Measurements from ENCODE around the gene SIK3.
"Not testable (repeated sequence)": the region's sequence is repeated elsewhere in the genome, so short reads cannot be mapped to it uniquely, and the experiment has no call there.

The SIK3 gene

DNA sequence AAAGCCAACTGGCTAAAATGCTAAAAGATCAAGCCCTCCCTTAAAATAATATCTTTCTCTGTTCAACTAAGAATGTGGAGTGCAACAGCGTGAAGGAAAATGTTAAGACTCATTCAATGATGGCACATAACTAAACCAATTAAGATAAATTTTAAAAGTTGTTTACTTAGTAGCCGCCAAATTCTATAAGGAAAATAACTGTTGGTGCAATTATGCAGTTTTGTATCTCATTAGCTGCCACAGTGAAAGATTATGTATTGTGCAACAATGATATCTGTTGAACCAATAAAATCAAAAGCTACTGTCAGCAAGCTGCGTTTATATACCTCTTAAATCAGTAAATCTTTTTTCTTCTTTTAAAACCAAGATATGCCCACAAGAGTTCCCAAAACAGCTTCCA is 55.5 kb downstream of the SIK3 start:
- DNase-seq = no peak

DNA sequence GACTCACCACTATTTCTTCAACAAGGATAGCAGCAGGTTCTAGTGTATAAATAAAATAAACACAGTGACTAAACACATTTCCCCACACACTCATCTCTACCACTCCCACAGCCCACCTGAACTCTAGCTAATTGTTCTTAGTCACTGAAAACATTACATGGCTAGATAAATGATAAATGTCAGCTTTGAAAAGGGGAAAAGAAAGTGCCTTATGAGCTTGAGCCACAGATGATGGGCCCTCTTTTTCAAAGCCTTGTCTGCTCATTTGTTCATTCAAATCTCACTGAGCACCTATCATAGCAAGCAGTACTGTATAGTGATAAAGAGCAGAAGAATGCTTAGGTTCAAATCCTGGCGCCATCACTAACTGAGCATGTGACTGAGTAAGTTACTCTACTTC is 58.3 kb downstream of the SIK3 start:
- DNase-seq = no peak

DNA sequence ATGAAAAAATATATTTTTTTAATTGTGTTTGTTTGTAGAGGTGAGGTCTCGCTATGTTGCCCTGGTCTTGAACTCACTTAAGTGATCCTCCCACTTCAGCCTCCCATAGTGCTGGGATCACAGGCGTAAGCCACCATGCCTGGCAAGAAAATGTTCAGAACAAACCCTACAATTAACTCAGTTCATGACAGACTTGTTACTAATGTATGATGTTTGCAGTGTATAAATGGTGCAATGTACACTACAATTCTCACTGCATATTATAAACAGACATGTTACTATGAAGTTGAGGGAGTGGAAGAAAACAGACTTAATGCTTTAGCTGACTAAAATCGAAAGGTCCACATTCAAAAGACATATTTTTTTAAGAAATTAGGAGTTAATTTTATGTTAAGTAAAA is 59.0 kb downstream of the SIK3 start:
- DNase-seq = no peak

DNA sequence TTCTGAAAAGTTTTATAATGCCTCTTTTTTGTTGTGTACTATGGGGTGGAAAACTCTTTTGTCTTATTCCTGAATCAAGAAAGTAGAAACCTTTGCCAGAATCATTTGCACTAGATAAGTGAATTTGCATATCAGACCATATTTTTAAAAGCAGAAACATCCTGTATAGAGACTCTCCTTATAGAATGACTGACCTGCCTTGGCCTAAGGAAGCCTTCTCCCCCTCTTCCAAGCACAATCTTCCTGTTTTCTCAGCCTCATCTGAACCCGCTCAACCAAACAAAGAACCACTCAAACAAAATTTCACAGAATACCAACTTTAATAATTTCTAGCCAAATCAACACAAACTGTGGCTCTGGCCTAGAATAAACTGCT is 60.3 kb downstream of the SIK3 start:
- DNase-seq = no peak

DNA sequence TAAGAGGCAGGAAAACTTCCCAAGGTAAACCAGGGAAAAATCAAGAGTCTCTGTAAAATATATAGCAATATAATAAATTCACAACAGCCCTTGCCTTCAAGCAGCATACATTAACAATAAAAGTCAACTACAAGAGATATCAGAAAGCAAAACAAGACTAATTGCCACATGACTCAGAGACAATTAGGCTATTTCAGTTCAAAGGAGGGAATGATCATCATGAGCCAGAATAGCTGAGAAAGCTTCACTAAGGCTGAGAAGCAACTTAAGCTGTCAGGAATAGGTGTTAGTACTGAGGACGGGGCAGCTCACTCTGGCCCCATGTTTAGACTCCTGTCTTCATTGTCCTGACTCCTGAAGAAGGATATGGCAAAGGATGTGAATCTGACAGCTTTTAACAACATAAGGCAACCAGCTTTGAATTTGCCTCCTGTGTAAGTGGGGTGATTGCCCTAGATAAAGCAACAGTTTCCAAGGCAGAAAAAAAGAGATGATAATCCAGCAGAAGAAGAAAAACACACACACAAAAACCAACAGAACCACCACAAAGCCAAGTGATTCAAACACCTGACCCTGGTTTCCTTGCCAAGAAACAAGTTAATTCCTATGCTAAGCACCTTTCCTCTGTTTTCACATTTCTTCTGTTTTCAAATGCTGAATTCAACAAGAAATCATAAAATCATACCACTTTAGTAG is 60.8 kb downstream of the SIK3 start:
- DNase-seq = peak; percentile 46

DNA sequence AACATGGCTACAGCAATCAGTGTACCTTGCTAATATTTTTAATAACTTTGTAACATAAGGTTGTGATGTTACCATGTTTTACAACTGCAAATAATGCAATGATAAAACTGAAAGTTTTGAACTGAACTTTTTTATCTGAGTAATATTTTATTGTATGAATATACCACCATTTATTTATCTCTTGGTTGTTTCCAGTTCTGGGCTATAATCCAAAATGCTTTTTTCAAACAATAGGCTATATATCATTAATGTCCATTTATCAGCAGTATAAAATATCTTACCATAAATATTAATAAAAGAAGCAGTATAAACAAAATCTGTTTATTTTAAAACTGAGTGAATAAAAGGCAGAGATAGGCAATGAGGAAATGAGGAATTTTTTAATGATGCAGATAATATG is 63.3 kb downstream of the SIK3 start:
- DNase-seq = no peak

DNA sequence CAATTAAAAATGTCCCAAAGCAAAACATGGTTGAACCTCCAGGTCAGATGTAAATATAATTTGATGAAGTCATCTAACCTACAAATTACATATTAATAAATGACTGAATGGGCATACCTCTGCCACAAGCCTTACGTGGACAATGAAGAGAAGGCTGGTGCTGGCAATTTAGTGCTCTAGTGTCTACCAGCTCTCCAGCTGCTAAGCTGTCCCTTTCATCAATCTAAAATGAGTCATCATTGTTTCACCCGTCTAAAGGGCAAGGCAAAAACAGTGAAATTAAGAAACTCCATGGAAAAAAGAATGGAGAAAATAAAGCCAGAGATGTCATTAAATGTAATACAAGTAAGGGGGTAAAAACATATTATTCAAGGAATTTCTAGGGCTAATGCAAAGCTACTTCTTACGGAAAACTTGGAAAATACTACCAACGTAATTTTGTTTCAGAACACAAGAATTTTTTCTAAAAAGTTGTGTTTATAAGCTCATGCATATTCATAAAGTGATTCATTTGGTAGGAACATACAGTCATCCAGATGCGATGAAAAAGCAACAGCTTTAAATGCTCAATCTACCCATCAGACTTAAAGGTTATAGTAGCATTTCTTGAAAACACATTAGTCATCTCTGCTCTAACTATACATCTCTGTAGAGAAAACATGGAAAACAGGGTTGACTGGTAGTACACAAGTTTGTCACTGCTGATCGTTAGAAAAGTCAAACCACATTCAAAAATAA is 71.5 kb downstream of the SIK3 start:
- no peak for DNase-seq

DNA sequence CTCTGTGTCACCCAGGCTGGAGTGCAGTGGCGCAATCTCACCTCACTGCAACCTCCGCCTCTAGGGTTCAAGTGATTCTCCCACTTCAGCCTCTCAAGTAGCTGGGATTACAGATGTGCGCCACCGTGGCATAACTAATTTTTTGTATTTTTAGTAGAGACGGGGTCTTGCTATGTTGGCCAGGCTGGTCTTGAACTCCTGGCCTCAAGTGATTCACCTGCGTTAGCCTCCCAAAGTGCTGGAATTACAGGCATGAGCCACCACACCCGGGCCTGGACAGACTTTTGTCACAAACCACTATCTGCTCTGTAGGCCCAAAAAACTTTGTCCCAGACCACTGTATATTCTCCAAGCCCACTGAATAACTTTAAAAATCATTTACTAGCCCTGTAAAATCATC is 74.5 kb downstream of the SIK3 start:
- not testable (repeated sequence) for DNase-seq

DNA sequence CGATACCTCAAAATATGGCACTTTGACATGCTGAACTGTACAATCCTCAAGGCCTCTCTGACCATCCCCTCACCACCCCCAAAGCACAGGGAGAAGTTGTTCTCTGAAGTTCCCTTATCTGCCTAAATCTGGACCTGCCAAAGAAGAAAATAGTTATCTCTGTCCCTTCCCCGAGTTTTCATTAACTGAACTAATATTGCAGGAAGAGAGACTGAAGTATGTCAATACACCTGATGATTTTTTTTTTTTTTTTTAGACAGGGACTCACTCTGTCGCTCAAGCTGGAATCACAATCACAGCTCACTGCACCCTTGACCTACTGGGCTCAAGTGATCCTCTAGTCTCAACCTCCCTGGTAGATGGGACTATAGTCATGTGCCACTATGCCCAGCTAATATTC is 75.0 kb downstream of the SIK3 start:
- no peak for DNase-seq

DNA sequence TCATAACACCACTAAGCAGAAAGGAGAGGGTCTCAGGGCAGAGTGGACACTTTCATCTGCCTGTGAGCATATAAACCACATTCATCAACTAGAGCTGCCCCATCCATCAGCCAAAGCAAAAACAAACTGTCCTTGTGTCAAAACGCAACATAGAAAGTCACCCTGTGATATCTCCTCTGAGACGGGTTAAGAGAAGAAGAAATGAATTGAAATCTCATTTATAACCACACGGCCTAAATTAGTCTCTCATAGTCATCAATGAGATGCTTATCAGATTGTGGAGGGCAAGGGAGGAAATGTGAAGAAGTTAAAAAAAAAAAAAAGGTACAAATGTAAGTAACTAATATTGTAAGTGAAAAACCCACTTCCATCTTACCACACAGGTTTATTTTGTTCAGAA is 75.7 kb downstream of the SIK3 start:
- DNase-seq = no peak

DNA sequence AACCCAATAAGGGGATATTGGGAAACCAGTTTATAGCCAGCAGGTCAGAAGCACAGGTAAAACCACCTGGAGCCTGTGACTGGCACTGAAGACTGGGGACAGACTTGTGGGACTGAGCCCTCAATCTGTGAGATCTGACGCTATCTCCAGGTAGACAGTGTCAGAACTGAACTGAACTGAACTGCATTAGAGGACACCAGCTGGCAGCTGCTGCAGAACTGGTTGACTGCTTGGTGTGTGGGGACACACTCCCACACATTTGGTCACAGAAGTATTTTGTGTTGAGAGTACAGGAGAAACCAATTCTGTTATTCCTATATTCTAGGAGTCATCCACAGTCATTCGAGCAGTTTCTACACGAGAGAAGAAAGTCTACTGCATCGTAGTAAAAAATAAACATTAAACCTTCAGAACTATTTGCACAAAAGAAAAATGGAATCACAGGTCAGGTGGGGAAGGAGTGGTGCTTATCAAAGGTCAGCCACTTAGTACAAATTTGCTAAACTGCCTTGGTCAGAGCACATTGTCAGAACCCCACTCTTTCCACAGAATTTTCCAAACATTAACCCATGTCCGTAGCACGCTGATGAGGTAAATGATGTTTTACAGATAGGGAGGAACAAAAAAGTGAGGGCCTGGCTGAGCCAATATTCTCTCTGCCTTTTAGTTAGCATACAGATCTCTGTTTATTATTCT is 77.2 kb downstream of the SIK3 start:
- DNase-seq = no peak

DNA sequence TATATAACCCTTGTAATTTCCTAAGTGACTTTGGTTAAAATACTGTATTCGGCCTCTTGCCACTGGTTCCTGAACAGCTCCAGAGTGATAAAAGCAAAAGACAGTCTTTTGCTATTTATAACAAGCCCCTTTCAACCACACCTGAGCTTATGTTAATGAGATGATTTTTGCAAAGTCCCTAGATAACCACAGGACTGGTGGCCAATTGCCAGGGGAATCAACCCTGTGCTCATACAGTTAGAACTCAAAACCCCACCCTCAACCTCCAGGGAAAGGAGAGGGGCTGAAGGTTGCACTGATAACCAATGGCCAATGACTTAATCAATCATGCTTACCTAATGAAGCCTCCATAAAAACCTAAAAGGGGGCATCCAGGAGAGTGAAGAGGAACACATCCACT is 77.9 kb downstream of the SIK3 start:
- peak; percentile 81 for DNase-seq

DNA sequence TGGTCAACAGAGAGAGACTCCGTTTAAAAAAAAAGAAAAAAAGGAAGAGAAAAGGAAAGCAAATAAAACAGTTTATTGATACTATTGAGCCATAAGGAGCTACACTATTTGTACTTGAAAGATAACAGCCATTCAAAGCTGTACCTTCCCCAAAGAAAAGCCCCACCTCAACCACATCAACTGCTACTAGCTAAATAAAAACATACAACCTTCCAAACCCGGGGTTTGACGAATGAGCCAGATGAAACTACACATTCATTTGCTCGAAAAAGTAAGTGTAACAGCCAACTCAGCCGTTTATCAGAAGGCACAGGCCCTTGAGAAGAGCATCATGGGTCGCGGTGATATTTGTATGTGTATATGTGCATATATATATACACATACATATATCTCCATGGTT is 78.4 kb downstream of the SIK3 start:
- DNase-seq = peak; percentile 88

DNA sequence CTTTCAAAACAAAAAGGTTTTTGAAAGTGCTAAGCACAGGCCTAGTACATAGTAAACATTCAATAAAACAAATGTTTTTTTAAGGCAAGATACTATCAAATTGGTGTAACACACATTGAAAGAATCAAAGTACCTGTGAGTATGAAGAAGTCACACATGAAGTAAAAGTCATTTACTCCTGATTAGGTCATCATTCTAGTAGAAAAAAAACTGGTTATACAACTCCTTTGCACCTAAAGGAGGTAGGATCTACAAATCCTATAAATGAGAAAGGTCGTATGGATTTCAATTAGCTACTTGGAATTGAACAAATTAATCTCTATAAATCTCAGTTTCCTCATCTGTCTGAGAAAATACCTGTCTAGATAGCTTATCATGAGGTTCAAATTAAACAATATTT is 80.8 kb downstream of the SIK3 start:
- DNase-seq = no peak

DNA sequence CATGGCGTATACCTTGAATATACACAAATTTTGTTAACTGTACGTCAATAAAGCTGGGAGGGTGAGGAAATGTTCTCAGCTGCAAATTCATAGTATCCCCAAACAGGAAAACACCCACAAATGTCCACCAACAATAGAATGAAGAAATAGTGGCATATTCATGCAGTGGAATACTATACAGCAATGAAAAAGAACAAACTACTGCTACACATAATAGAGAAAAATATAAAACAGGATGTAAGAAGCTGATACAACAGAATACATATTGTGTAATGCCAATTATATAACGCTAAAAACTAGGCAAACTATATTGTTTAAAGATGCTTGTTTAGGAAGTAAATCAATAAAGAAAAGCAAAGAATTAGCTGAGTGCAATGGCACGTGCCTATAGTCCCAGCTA is 81.5 kb downstream of the SIK3 start:
- DNase-seq = no peak

DNA sequence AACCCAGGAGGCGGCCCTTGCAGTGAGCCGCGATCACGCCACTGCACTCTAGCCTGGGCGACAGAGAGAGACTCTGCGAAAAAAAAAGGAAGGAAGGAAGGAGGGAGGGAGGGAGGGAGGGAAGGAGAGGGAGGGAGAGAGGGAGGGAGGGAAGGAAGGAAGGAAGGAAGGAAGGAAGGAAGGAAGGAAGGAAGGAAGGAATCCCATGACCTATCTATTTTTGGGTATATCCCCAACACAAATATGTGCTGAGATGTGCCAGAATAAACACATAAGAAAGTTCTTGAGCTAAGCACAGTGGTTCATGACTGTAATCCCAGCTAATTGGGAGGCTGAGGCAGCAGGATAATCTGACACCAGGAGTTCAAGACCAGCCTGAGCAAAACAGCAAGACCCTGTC is 82.0 kb downstream of the SIK3 start:
- DNase-seq = no peak

DNA sequence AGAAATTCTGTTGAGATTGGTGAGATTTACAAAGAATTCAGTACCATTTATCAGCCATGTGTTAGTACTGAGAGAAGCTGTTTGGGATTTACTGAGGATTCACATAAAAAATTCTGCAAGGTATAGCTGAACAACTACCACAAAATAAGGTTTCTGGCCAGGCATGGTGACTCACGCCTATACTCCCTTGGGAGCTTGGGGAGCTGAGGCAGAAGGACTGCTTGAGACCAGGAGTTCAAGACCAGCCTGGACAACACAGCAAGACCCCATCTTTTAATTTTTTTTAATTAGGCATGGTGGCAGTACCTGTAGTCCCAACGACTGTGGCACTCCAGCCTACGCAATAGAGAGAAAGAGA is 86.7 kb downstream of the SIK3 start:
- DNase-seq = no peak

DNA sequence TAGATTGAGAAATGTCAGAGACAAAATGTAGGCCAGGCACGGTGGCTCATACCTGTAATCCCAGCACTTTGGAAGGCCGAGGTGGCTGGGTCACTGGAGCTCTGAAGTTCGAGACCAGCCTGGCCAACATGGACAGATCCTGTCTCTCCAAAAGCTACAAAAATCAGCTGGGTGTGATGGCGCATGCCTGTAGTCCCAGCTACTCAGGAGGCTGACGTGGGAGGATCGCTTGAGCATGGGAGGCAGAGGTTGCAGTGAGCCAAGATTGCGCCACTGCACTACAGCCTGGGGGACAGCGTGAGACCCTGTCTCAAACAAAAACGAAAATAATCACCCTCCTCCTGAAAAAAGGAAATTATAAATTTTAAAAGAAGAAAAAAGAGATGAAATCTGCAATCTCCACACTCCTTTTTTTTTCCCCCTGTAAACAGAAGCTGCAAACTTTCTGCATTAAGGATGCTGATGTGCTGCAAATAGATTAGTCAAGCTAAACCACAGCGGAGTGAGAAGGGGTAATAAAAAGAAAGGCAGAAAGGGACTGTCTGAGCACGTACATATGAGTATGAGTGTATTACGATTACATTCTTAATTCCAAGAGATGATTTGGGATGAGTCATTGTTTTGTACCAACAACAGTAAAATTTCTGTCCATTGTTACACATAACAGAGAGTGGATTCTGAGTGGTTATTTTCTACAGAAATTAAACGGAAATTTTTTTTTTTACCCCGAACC is 87.3 kb downstream of the SIK3 start:
- no peak for DNase-seq

DNA sequence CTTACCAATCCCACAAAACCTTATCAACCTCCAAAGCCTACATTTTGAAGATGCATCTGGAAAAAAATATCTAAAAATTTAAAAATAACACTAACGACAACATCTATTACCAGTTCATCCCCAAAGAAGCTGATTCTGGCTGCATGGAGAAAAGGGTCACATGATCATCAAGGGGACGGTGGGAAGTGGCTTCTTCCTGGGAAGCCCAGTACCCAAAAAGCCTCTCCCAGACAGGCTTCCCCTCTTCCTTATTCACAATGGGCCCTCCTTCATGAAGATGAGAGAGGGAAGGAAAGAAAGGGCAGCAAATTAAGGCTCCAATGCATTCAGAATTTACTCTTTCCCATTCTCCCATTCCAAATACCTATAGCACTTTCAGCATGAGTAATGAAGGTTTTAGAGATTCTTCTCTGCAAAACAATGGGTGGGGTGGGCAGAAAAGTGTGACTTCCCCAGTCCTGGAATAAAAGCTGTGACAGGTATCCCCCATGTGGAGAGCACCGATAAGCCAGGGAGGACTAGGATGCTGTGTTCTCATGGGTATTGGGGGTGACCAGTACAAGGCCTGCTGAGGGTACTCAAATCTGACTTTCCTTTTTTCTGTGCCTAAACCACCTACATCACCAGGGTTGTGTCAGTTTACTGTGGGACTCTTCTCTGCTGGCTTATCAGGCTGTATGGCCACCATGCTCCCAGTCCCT is 88.2 kb downstream of the SIK3 start:
- no peak for DNase-seq

DNA sequence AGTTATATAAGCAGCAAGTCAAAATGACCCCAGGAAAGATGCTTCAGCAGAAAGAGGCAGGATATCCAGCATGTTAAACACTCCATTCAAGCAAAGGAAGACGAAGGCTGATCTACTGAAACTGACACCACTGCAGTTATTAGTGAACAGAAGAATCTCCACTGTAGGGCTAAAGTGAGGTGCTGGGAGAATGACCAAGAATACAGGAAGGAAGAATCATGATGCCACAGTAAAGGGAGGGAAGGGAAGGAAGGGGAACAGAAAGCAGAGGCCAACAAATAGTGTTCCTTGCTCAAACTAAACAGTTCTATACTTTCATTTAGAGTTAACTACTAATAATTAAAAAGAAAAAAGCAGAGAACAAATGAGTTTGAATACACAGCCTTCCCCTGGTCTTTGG is 92.5 kb downstream of the SIK3 start:
- no peak for DNase-seq

DNA sequence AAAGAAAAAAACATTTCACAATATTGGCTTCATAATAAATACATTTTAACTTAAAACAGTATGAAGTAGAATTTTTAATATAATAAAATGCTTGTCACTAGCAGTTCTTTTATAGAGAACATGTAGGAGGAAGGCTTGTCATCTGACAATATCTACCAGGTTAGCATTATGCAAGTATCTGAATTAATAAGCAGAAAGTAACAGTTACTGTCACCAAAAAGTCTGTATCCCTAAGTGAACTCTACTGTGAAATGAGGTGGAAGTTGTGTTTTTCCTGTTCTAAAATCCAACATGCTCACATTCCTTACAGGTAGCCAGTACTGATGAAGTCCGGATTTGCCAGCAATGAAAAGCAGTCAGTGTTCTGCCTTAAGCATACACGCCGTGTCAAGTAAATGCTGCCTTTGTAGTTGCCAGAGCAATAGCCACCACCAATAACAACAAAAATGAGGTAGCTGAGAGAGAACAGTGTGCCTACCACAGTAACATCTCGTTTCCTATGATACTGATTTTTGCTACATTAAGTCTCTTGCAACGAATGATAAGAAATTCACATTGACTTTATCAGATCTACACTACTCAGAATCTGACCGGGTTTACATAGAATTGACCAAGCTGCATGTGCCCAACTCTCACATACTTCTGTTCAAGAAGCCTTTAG is 95.5 kb downstream of the SIK3 start:
- DNase-seq = peak; percentile 92

DNA sequence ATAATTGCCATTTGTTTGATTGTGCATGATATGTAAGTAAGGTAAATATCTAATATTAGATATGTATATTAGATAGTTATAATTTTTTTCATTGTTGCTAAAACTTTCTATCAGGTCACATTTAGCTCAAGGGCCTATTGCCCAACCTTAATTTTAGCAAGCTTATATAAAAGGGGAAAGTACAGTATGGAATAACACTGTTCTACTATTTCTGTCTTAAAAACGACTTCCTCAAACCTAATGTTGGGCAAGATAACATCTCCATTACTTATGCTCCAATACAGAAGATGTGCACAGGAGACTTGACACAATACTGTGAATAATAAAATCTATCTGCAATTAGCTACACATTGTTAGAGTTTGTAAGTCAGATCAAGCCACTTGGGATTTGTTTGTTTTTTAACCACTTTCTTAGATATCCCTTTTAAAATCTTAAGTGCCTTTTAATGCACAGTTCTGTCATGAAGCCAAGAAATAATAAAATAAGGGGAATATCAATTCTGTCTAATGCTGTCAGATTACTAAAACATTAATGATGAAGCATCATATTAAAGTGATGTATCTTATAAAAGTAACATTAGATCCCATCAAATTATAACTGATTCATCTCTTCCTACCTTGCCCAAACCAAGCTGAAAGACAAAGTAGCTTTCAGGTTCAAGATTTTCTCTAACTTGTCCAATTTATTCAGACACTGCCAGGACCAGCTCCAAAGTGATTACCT is 98.1 kb downstream of the SIK3 start:
- no peak for DNase-seq

Data from hematopoietic multipotent progenitor cell treated with erythropoietin and hydrocortisone succinate and interleukin-3 and kit ligand, for 8 days (in vitro differentiated cells).